ENCODE measurements around the gene KANSL1. TPM values are rescaled to one million over a fixed set of nuclear protein-coding genes. Genes with fewer than 3 reads are reported as not detected.

Gene KANSL1
- total and polyA plus RNA-seq, 2 donors (not counting 1 experiment from before 2014, with no cell fraction given): 36.8 to 233 TPM

- Histone ChIP-seq H3K79me2 (ENCODE audit: control insufficient read depth, insufficient read depth, low read length) (no peaks in the 10 kb centered on the region), H3K4me1 (ENCODE audit: control insufficient read depth in 2 of 2, insufficient read depth in 2 of 2, low read length in 2 of 2) (no peaks in the 10 kb centered on the region), H3K4me3 (ENCODE audit: control extremely low read depth in 1 of 5, extremely low read depth in 1 of 5, insufficient read depth in 1 of 5, low read depth in 2 of 5, low read length in 4 of 5) (no peak overlapping the region), H2AFZ (ENCODE audit: insufficient read depth, low read depth, low read length, poor library complexity, severe bottlenecking) (no peak overlapping the region), H3K27ac (ENCODE audit: low read length in 2 of 2) (no peak overlapping the region), H3K4me2 (replicated peaks; ENCODE audit: low read depth, low read length, poor library complexity, severe bottlenecking) (no peak overlapping the region), H3K36me3 (replicated peaks in 1 of 2; ENCODE audit: control extremely low read depth in 1 of 2, control insufficient read depth in 1 of 2, extremely low read depth in 1 of 2, insufficient read depth in 2 of 2, low read length in 1 of 2) (no peaks in the 10 kb centered on the region), H3K9me3 (ENCODE audit: control extremely low read depth in 1 of 3, control insufficient read depth in 2 of 3, insufficient read depth in 1 of 3, low read length in 2 of 3) (no peaks in the 10 kb centered on the region), H3K9ac (ENCODE audit: low read length) (no peak overlapping the region), H3K27me3 (replicated peaks in 1 of 4; ENCODE audit: control extremely low read depth in 1 of 4, control insufficient read depth in 3 of 4, insufficient read depth in 4 of 4, low read length in 3 of 4) (no peaks in the 10 kb centered on the region), H4K20me1 (ENCODE audit: control insufficient read depth, insufficient read depth, low read length, poor library complexity, severe bottlenecking) (no peaks in the 10 kb centered on the region)
- TF ChIP-seq CTCF (IDR thresholded peaks at IDR 0.05): no peak
- no peak for TF ChIP-seq EZH2 (IDR thresholded peaks at IDR 0.05; ENCODE audit: borderline replicate concordance, insufficient read depth, low read depth, low read length, poor library complexity, severe bottlenecking)
- Mint-ChIP-seq H3K27me3 (peaks cover 4% of the 10 kb centered on the region), H3K4me3 (no peak overlapping the region), H3K9me3 (ENCODE audit: insufficient read depth) (no peaks in the 10 kb centered on the region), H3K4me1 (no peaks in the 10 kb centered on the region), H3K27ac (no peak overlapping the region)
- intact Hi-C loops (cut with micrococcal nuclease): no loop called here
- no peak for DNase-seq
- WGBS (ENCODE audit: insufficient coverage): 88% methylated on average over 29 of the region's 31 CpGs
- ATAC-seq (ENCODE audit: low read depth): no peak
- ChIA-PET POLR2A (no interaction called here), CTCF (no interaction called here)
Measured at GRCh38 chr17:45983614-45984310, 209.5 kb downstream of the KANSL1 start.

DNA sequence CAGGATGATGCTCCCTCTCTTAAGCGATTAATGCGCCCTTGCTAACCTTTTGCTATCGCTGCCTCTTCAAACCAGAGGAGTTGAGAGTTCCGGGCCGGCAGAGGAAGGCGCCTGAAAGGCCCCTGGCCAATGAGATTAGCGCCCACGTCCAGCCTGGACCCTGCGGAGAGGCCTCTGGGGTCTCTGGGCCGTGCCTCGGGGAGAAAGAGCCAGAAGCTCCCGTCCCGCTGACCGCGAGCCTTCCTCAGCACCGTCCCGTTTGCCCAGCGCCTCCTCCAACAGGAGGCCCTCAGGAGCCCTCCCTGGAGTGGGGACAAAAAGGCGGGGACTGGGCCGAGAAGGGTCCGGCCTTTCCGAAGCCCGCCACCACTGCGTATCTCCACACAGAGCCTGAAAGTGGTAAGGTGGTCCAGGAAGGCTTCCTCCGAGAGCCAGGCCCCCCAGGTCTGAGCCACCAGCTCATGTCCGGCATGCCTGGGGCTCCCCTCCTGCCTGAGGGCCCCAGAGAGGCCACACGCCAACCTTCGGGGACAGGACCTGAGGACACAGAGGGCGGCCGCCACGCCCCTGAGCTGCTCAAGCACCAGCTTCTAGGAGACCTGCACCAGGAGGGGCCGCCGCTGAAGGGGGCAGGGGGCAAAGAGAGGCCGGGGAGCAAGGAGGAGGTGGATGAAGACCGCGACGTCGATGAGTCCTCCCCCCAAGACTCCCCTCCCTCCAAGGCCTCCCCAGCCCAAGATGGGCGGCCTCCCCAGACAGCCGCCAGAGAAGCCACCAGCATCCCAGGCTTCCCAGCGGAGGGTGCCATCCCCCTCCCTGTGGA lies 210.2 kb downstream of the KANSL1 start:
- Histone ChIP-seq H3K36me3 (replicated peaks in 1 of 2; ENCODE audit: control extremely low read depth in 1 of 2, control insufficient read depth in 1 of 2, extremely low read depth in 1 of 2, insufficient read depth in 2 of 2, low read length in 1 of 2) (no peaks in the 10 kb centered on the region), H3K27me3 (replicated peaks in 1 of 4; ENCODE audit: control extremely low read depth in 1 of 4, control insufficient read depth in 3 of 4, insufficient read depth in 4 of 4, low read length in 3 of 4) (no peaks in the 10 kb centered on the region), H4K20me1 (ENCODE audit: control insufficient read depth, insufficient read depth, low read length, poor library complexity, severe bottlenecking) (no peaks in the 10 kb centered on the region), H3K27ac (ENCODE audit: low read length in 2 of 2) (no peak overlapping the region), H3K4me2 (replicated peaks; ENCODE audit: low read depth, low read length, poor library complexity, severe bottlenecking) (no peak overlapping the region), H2AFZ (ENCODE audit: insufficient read depth, low read depth, low read length, poor library complexity, severe bottlenecking) (no peak overlapping the region), H3K9ac (ENCODE audit: low read length) (no peak overlapping the region), H3K9me3 (ENCODE audit: control extremely low read depth in 1 of 3, control insufficient read depth in 2 of 3, insufficient read depth in 1 of 3, low read length in 2 of 3) (no peaks in the 10 kb centered on the region), H3K4me1 (ENCODE audit: control insufficient read depth in 2 of 2, insufficient read depth in 2 of 2, low read length in 2 of 2) (no peaks in the 10 kb centered on the region), H3K4me3 (ENCODE audit: control extremely low read depth in 1 of 5, extremely low read depth in 1 of 5, insufficient read depth in 1 of 5, low read depth in 2 of 5, low read length in 4 of 5) (no peak overlapping the region), H3K79me2 (ENCODE audit: control insufficient read depth, insufficient read depth, low read length) (no peaks in the 10 kb centered on the region)
- intact Hi-C loops (cut with micrococcal nuclease): no loop called here
- TF ChIP-seq CTCF (IDR thresholded peaks at IDR 0.05): no peak
- TF ChIP-seq EZH2 (IDR thresholded peaks at IDR 0.05; ENCODE audit: borderline replicate concordance, insufficient read depth, low read depth, low read length, poor library complexity, severe bottlenecking): no peak
- H3K4me3 Mint-ChIP-seq: no peak overlapping the region
- H3K27me3 Mint-ChIP-seq: peaks cover 4% of the 10 kb centered on the region
- ChIA-PET POLR2A (no interaction called here), CTCF (no interaction called here)
- no peaks in the 10 kb centered on the region for H3K4me1 Mint-ChIP-seq
- no peaks in the 10 kb centered on the region for H3K9me3 Mint-ChIP-seq (ENCODE audit: insufficient read depth)
- DNase-seq (no peak), ATAC-seq (ENCODE audit: low read depth) (no peak)
- H3K27ac Mint-ChIP-seq: no peak overlapping the region
- WGBS (ENCODE audit: insufficient coverage): 96% methylated on average over 34 of the region's 41 CpGs
